Fibroblast of gingiva (primary cell): Measurements from ENCODE around the gene TRIM4.
"Not testable (repeated sequence)": the region's sequence is repeated elsewhere in the genome, so short reads cannot be mapped to it uniquely, and the experiment has no call there.

Experiments
- DNase-seq: peaks from one replicate; pipeline ENCODE4 v3.0.0-alpha.2; 2011; ENCODE audit warnings: low read depth

Gene TRIM4

DNA sequence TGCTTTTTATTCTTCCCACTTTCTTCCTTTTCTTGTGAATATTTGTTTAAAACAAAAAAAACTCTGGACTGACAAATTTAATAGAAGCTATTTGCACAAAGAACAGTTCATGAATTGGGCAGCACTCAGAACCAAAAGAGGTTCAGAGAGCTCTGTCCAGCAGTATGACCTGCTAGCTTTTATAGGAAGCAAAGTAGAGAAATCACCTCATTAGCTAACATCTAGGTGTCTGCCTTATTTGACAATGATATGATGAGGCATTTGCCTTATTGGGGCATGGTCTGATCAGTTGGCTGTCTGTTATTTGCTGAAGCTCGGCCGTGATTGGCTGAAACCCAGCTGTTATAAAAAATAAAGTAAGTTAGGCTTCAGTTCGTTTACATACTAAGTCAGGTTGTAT lies 819 bp upstream of the TRIM4 start:
- DNase-seq, result no peak

- no peak for DNase-seq
Observed at GRCh38 chr7:99919814-99920112, 433 bp upstream of the TRIM4 start.

DNA sequence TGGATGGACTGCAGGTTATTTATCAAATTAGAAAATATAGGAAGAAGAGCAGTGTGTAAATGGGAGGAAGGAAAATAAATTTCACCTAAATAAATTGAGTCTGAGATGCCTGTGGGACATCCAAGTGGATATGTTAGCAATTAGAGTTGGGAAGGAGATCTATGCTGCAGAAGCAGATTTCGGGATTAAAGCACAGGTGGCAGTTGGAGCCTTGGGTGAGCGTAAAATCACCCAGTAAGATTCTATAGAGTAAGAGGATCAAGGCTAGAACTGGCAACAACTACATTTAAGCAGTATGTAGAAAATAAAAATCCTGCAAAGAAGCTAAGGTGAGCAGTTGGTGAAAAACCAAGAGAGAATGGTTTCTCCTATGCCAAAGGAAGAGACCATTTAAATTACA lies 8.4 kb downstream of the TRIM4 start:
- no peak for DNase-seq

DNA sequence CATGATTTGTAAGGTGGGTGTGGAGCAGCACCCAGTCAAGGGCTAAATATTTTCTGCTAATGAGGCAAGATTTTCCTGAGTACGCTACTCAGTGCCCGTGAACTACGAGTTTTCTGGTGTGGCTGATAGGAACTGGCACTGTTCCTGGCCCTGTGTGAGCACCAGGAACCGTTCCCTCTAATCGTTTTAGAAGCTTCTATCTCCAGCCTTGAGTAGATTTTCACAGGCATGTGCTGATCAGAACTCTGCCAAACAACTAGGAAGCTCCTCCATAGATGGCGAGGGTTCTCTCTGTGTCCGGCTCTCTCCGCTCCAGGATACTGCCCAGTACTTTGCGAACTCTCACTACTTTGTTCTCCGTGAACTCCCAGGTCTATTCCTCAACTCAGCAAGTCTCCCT lies 17.7 kb downstream of the TRIM4 start:
- DNase-seq, result no peak

GRCh38 chr7:99899830-99900519 lies 19.4 kb downstream of the TRIM4 start:
- no peak for DNase-seq

DNA sequence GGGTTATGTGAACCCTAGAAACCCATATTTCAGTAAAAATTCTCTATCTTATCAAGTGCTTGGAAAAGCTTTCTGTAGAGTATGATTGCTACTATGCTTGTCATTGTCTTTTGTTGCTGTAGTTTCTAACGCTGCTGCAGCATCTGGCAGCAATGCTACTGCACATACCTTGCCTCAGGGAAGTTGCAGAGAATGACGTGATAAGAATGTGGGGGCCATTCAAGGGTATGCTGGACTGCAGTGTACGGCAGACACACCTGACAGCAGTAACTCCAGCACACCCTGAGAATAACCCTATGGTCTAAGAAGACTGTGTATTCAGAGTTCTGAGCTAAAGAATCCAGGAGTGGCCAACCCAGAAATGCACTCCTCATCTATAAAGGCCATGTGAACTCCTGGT lies 20.5 kb downstream of the TRIM4 start:
- DNase-seq, result no peak

DNA sequence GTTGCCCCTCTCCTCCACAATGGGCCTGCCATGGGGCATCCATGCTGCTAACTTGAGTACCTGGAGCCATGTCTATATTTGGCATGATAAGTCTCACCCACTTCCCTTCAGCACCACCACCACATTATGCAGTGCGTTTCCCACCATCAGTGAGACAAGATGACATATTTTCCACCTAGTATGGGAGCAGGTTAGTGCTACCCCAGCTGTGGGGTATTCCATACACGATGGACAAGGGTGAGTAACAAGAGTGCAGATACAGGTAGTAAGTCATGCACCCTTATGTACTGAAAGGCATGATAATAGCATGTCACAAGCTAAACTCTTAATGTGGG lies 21.3 kb downstream of the TRIM4 start:
- no peak for DNase-seq

- DNase-seq, result no peak
Observed at GRCh38 chr7:99897322-99898022, 21.9 kb downstream of the TRIM4 start.

GRCh38 chr7:99894738-99895137 lies 24.6 kb downstream of the TRIM4 start:
- DNase-seq, result no peak

GRCh38 chr7:99893280-99893679 lies 26.1 kb downstream of the TRIM4 start:
- DNase-seq, result no peak

DNA sequence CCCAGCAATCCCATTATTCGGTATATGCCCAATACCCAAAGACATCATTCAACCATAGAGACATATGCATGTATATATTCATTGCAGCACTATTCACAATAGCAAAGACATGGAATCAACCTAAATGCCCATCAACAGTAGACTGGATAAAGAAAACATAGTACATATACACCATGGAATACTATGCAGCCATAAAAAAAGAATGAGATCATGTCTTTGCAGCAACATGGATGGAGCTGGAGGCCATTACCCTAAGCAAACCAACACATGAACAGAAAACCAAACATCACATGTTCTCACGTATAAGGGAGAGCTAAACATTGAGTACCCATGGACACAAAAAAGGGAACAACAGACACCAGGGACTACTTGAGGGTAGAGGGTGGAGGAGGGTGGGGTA lies 29.0 kb downstream of the TRIM4 start:
- not testable (repeated sequence) for DNase-seq

- DNase-seq, result not testable (repeated sequence)
Observed at GRCh38 chr7:99888366-99888765, 31.0 kb downstream of the TRIM4 start.

- no peak for DNase-seq
Observed at GRCh38 chr7:99881370-99881769, 38.0 kb downstream of the TRIM4 start.

DNA sequence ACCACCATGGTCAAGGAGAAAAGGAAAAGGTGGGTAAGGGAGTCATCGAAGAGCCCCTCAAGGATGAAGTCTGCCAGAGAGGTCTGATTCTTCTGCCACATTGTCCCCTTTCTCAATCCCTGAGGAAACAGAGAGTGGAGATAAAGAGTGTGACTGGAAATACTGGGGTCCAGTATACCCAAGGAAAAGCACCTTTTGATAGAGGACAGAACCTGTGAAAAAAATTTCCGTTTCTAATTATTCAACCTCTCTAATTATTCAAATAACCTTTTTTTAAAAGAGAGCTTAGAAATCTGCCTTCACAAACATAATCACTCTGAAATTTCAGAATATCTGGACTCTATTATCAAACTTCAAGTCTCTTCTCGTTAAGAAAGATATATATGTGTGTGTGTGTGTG lies 42.4 kb downstream of the TRIM4 start, which contains the start of gene OR2AE1:
TSS of gene OR2AE1 (minus strand) at position 101 of the 400 bp plus-strand sequence. CDS start at position 101, 0 bp downstream.
- DNase-seq, result no peak

DNA sequence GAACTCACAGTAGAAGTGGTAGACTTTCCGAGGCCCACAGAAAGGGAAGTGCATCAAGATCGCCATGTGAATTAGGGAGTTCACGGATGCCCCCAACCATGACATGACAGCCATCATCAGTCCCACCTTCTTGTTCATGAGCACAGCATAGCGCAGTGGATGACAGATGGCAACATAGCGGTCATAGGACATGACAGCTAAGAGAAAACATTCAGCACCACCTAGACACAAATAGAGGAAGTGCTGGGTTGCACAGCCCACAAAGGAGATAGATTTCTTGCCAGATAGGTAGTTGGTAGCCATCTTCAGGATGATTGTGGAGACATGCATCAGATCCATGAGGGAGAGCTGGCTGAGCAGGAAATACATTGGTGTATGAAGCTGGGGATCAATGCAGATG lies 42.8 kb downstream of the TRIM4 start:
- DNase-seq, result no peak

DNA sequence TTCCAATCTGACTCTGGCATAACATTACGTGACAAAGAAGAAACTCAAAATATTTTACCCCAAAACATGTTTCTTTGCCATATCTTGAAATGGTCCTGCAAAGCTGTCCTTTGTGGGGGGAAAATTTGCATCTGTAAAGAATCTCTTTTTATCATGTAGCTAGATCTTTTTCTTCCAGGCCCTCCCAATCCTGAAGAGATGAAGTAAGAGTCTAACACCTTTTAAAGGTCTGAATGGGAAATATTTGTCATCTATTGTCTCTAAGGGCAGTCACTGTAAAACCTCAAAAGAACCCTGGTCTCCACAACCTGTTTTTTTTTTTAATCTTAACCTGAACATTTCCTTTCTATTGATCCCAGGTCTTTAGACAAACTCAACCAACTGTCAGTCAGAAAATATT lies 51.1 kb downstream of the TRIM4 start:
- DNase-seq, result no peak

DNA sequence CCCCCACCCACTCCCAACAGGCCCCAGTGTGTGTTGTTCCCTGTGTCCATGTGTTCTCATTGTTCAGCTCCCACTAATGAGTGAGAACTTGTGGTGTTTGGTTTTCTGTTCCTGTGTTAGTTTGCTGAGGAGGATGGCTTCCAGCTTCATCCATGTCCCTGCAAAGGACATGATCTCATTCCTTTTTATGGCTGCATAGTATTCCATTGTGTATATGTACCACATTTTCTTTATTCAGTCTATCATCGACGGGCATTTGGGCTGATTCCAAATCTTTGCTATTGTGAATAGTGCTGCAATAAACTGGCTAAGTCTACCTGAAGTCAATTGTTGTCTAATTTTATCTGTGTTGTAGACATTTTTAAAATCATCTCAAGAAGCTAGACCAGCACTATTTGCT lies 51.9 kb downstream of the TRIM4 start:
- not testable (repeated sequence) for DNase-seq

- DNase-seq, result no peak
Observed at GRCh38 chr7:99863847-99864440, 55.4 kb downstream of the TRIM4 start.

DNA sequence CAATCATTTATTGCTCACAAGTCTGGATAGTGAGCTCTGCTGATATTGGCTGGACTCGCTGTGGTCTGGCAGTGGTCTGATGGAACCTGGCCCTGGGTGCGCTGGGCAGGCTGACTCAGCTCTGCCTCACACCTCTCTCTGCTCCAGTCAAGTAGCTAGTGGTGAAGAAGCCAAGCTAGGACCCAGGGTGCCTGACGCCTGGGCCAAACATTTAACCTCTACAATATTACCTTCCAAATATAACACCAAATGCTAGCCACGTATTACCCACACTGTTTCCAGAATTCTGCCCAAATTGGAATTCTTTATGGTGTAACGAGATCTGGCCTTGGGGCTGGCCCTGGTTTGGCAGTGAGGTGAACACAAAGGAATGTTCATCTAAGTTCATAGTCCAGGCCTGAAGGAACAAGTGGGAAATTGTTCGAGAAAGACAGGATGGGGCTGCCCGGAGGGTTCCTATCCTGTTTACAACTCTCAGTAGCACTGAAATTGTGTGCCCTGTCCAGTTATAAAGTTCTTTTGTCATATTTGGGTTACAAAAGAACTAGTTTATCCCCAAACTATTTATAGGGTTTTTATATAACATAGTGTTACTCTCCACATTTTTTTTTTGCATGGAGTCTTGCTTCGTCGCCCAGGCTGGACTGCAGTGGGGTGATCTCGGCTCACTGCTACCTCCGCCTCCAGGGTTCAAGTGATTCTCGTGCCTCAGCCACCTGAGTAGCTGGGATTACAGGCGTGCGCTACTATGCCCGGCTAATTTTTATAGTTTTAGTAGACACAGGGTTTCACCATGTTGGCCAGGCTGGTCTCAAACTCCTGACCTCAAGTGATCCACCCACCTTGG lies 58.8 kb downstream of the TRIM4 start:
- DNase-seq, result peak; percentile 40

DNA sequence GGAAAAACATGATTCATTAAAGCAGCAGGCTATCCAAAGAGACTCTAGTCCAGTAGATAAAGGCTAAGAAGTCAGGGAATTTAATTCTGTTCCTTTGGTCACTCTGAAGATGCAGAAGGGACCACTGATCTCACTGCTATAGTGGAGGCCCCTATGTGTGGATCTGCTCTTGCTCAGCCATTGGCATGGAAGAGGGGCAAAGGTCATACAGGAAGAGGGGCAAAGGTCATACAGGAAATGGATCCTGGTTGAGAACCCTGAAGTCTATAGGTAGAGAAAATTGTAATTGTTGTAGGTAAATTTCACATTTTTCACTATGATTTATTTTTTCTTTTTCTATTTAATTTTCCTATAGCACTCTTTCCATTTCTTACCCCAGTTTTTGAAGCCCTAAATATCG lies 64.1 kb downstream of the TRIM4 start:
- DNase-seq, result no peak

GRCh38 chr7:99848420-99849216 lies 70.7 kb downstream of the TRIM4 start:
- DNase-seq, result no peak

DNA sequence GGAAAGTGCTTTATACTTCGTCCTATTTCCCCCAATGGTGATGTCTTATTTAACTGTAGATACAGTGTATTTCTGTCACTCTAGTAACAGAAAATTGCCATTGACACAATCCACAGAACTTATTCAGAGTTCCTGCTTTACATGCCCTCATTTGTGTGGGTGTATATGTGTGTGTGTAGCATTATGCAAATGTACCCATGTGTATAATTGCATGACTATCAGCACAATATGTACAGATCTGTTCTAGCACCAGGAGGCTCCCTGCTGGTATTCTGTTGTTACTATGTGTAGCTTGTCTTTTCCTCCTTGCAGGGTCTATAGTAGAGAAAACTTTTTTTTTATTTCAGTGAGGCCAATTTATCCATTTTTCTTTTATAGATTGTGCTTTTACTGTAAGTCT lies 75.0 kb downstream of the TRIM4 start:
- no peak for DNase-seq
